HEK293 (cell line): ENCODE results near the gene MAPT.

ENCODE experiments used
- CTCF ChIP-seq: fragments of 450-650 bp; formaldehyde crosslinking; IDR thresholded peaks from 2 replicates; pipeline ENCODE4 v1.5.1; 2016; ENCODE audit warnings: missing biosample characterization, missing genetic modification characterization
- SP3 ChIP-seq: fragments of 450-650 bp; formaldehyde crosslinking; IDR thresholded peaks from 2 replicates; pipeline ENCODE4 v1.5.1; 2016; ENCODE audit warnings: missing biosample characterization, missing genetic modification characterization
- ZBTB10 ChIP-seq: fragments of 450-650 bp; formaldehyde crosslinking; IDR thresholded peaks from 2 replicates; pipeline ENCODE4 v1.5.1; 2016; ENCODE audit warnings: missing biosample characterization, missing genetic modification characterization
- ZBTB11 ChIP-seq: fragments of 450-650 bp; formaldehyde crosslinking; conservative IDR thresholded peaks from 2 replicates; pipeline ENCODE4 v1.5.1; 2016; ENCODE audit warnings: low read depth, missing biosample characterization, missing genetic modification characterization
- ZBTB20 ChIP-seq: fragments of 450-650 bp; formaldehyde crosslinking; IDR thresholded peaks from 2 replicates; pipeline ENCODE4 v1.5.1; 2016; ENCODE audit warnings: missing biosample characterization, missing genetic modification characterization
- ZEB2 ChIP-seq: fragments of 450-650 bp; formaldehyde crosslinking; IDR thresholded peaks from 2 replicates; pipeline ENCODE4 v1.5.1; 2016; ENCODE audit warnings: missing biosample characterization, missing genetic modification characterization
- ZNF112 ChIP-seq: fragments of 450-650 bp; formaldehyde crosslinking; IDR thresholded peaks from 2 replicates; pipeline ENCODE4 v1.5.0; 2017; ENCODE audit warnings: missing biosample characterization, missing genetic modification characterization
- ZNF148 ChIP-seq: fragments of 450-650 bp; formaldehyde crosslinking; IDR thresholded peaks from 2 replicates; pipeline ENCODE4 v1.5.0; 2017; ENCODE audit warnings: missing biosample characterization, missing genetic modification characterization, borderline replicate concordance
- ZNF280D ChIP-seq: fragments of 450-650 bp; formaldehyde crosslinking; IDR thresholded peaks from 2 replicates; pipeline ENCODE4 v1.5.1; 2016; ENCODE audit warnings: missing biosample characterization, missing genetic modification characterization
- ZNF449 ChIP-seq: fragments of 450-650 bp; formaldehyde crosslinking; IDR thresholded peaks from 2 replicates; pipeline ENCODE4 v1.5.1; 2017; ENCODE audit warnings: missing biosample characterization, mild to moderate bottlenecking, missing genetic modification characterization, moderate library complexity
- ZNF639 ChIP-seq: fragments of 450-650 bp; formaldehyde crosslinking; IDR thresholded peaks from 2 replicates; pipeline ENCODE4 v1.5.1; 2016; ENCODE audit warnings: missing biosample characterization, missing genetic modification characterization
- ZNF670 ChIP-seq: fragments of 450-650 bp; formaldehyde crosslinking; IDR thresholded peaks from 2 replicates; pipeline ENCODE4 v1.5.1; 2016; ENCODE audit warnings: missing biosample characterization, missing genetic modification characterization, low read depth
- ZNF747 ChIP-seq: fragments of 450-650 bp; formaldehyde crosslinking; IDR thresholded peaks from 2 replicates; pipeline ENCODE4 v1.5.1; 2016; ENCODE audit warnings: missing biosample characterization, missing genetic modification characterization
- ZNF768 ChIP-seq: fragments of 450-650 bp; formaldehyde crosslinking; IDR thresholded peaks from 2 replicates; pipeline ENCODE4 v1.5.1; 2018; ENCODE audit warnings: missing biosample characterization, mild to moderate bottlenecking, missing genetic modification characterization

GRCh38 chr17:45924332-45924820 is 30.0 kb downstream of the MAPT start:
- no peak for TF ChIP-seq CTCF (tag by site-specific recombination)
- no peak for TF ChIP-seq ZBTB10
- no peak for TF ChIP-seq ZNF449 (tag by site-specific recombination)
- no peak for TF ChIP-seq ZNF280D (tag by site-specific recombination)
- no peak for TF ChIP-seq ZNF639 (tag by site-specific recombination)
- TF ChIP-seq ZNF768 (tag by site-specific recombination): no peak
- TF ChIP-seq ZBTB20: no peak
- TF ChIP-seq ZEB2 (tag by site-specific recombination): no peak
- TF ChIP-seq ZNF148 (tag by site-specific recombination): no peak
- TF ChIP-seq ZNF112 (tag by site-specific recombination): no peak
- TF ChIP-seq ZBTB11: no peak
- no peak for TF ChIP-seq SP3 (tag by site-specific recombination)
- no peak for TF ChIP-seq ZNF670 (tag by site-specific recombination)
- no peak for TF ChIP-seq ZNF747 (tag by site-specific recombination)
